Measurements from ENCODE around the gene ENOX2.

- no peak for TF ChIP-seq POLR2AphosphoS5 (IDR thresholded peaks at IDR 0.05)
- TF ChIP-seq EP300 (IDR thresholded peaks at IDR 0.05): no peak
- TF ChIP-seq CTCF (IDR thresholded peaks at IDR 0.05): no peak
- no peak for TF ChIP-seq POLR2A (IDR thresholded peaks at IDR 0.05)
These were observed 298.1 kb downstream of the ENOX2 start for GRCh38 chrX:130604882-130605281.

All from upper lobe of left lung (tissue), 4 donors.